GM19099 (cell line): ENCODE results near the gene IKZF3.
A peak's percentile ranks its signal among the peaks of the same experiment; 100 is the strongest.

Experiments used
- POLR2A ChIP-seq: IDR thresholded peaks from 3 replicates; pipeline ENCODE4 v1.6.1; 2011; ENCODE audit warnings: low read depth; ENCODE audit not compliant: insufficient read length; ENCODE audit errors: extremely low read depth

The IKZF3 gene

GRCh38 chr17:39863918-39864746 is at the start of gene IKZF3:
TSS of gene IKZF3 (minus strand) at chr17:39864312. CDS start at chr17:39864126, 186 bp downstream.
- TF ChIP-seq POLR2A: peak; percentile 84

GRCh38 chr17:39908789-39909352 is 44.8 kb upstream of the IKZF3 start:
- TF ChIP-seq POLR2A: no peak

GRCh38 chr17:39904990-39905288 is 40.8 kb upstream of the IKZF3 start:
- TF ChIP-seq POLR2A: no peak

- TF ChIP-seq POLR2A: no peak
Observed at GRCh38 chr17:39903158-39903884, 39.2 kb upstream of the IKZF3 start.

GRCh38 chr17:39899215-39899614 is 35.1 kb upstream of the IKZF3 start:
- TF ChIP-seq POLR2A: no peak

- no peak for TF ChIP-seq POLR2A
Observed at GRCh38 chr17:39898088-39898487, 34.0 kb upstream of the IKZF3 start.

- TF ChIP-seq POLR2A: no peak
Observed at GRCh38 chr17:39894681-39895376, 30.7 kb upstream of the IKZF3 start.

GRCh38 chr17:39889200-39889599 is 25.1 kb upstream of the IKZF3 start:
- no peak for TF ChIP-seq POLR2A

- TF ChIP-seq POLR2A: no peak
Observed at GRCh38 chr17:39887078-39887477, 23.0 kb upstream of the IKZF3 start.

GRCh38 chr17:39872751-39873150 is 8.6 kb upstream of the IKZF3 start:
- no peak for TF ChIP-seq POLR2A

- no peak for TF ChIP-seq POLR2A
Observed at GRCh38 chr17:39871801-39872200, 7.7 kb upstream of the IKZF3 start.

- TF ChIP-seq POLR2A: no peak
Observed at GRCh38 chr17:39870776-39871175, 6.7 kb upstream of the IKZF3 start.

GRCh38 chr17:39868554-39868942 is 4.4 kb upstream of the IKZF3 start:
- TF ChIP-seq POLR2A: no peak

- no peak for TF ChIP-seq POLR2A
Observed at GRCh38 chr17:39867880-39868553, 3.9 kb upstream of the IKZF3 start, which contains the start of gene ZPBP2. TSS of gene ZPBP2 (plus strand) at chr17:39868202. CDS start at chr17:39868355, 153 bp downstream.
